ENCODE results near the gene DNAJC5G. TPM values are rescaled to one million over a fixed set of nuclear protein-coding genes. Genes with fewer than 3 reads are reported as not detected.

The DNAJC5G gene
- total and polyA plus RNA-seq, 2 experiments from 2014 or later, result not detected

DNA sequence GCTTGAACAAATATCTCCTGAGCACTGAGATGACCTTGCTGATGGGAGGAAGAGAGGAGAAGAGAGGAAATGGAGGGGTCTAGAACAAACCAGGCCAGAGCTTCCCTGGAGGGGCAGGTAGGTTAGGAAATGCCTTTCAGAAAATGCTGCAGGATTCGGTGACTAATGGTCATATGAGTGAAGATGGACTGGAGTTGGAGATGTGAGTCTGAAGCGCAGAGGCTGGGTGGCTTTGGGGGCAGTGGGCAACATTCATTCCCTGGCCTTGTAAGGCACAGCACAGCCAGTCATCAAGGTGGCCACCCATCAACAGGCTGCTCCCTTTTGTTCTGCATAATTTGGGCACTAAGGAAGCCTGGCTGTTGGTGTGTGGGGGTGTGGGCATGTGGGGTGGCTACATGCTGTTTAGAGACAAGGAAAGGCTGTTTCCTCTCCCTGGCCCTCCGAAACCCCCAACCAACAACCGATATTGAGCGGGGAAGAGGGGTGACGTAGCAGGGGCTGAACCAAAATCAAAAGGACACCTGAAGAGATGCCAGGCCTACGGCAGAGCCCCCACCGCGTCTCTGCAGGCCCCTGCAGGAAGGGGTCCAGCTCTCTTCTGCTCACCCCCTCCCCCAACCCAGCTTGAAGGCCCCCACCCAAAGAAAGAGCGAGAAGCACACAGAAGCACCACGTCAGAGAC is 13.8 kb upstream of the DNAJC5G start:
- Histone ChIP-seq H3F3A (ENCODE audit: insufficient read depth) (no peaks in the 10 kb centered on the region), H3K9me3 (ENCODE audit: low read depth) (no peaks in the 10 kb centered on the region), H3K27me3 (replicated peaks; ENCODE audit: insufficient read depth) (peaks cover 70% of the 10 kb centered on the region), H3K4me2 (ENCODE audit: unreplicated experiment) (no peak overlapping the region), H3K4me1 (ENCODE audit: insufficient read depth) (no peaks in the 10 kb centered on the region), H3K9ac (no peak overlapping the region), H3K9me2 (ENCODE audit: insufficient read depth) (no peaks in the 10 kb centered on the region), H4K20me1 (ENCODE audit: insufficient read depth) (no peaks in the 10 kb centered on the region), H3K79me2 (ENCODE audit: insufficient read depth) (no peaks in the 10 kb centered on the region), H3K4me3 (no peak overlapping the region), H2AFZ (no peak overlapping the region), H3K36me3 (ENCODE audit: low read depth) (no peaks in the 10 kb centered on the region), H3K27ac (no peak overlapping the region)
- DNase-seq, result no peak
- TF ChIP-seq EZH2phosphoT487 (IDR thresholded peaks at IDR 0.05; ENCODE audit: insufficient read depth, low read depth), result no peak
- peak; percentile 90 for TF ChIP-seq EZH2 (IDR thresholded peaks at IDR 0.05; ENCODE audit: insufficient read depth, poor library complexity, severe bottlenecking)
- WGBS, 2 experiments (ENCODE audit: low coverage in 1 of 2, low lambda C conversion rate in 2 of 2, missing lambda C conversion rate in 2 of 2), result 28 to 30% methylated on average over 11 of the region's 11 CpGs
- in situ Hi-C loops (cut with MboI), result no loop called here

GRCh38 chr2:27261926-27262298 is 13.3 kb upstream of the DNAJC5G start:
- no peak for TF ChIP-seq EZH2 (IDR thresholded peaks at IDR 0.05; ENCODE audit: insufficient read depth, poor library complexity, severe bottlenecking)
- Histone ChIP-seq H3K36me3 (ENCODE audit: low read depth) (no peaks in the 10 kb centered on the region), H3K9me2 (ENCODE audit: insufficient read depth) (no peaks in the 10 kb centered on the region), H3F3A (ENCODE audit: insufficient read depth) (no peaks in the 10 kb centered on the region), H3K9me3 (ENCODE audit: low read depth) (no peaks in the 10 kb centered on the region), H3K9ac (no peak overlapping the region), H3K27me3 (replicated peaks; ENCODE audit: insufficient read depth) (peaks cover 72% of the 10 kb centered on the region), H2AFZ (no peak overlapping the region), H3K4me3 (no peak overlapping the region), H3K4me1 (ENCODE audit: insufficient read depth) (no peaks in the 10 kb centered on the region), H3K4me2 (ENCODE audit: unreplicated experiment) (no peak overlapping the region), H3K79me2 (ENCODE audit: insufficient read depth) (no peaks in the 10 kb centered on the region), H3K27ac (no peak overlapping the region), H4K20me1 (ENCODE audit: insufficient read depth) (no peaks in the 10 kb centered on the region)
- in situ Hi-C loops (cut with MboI), result no loop called here
- no peak for DNase-seq
- WGBS, 2 experiments (ENCODE audit: low coverage in 1 of 2, low lambda C conversion rate in 2 of 2, missing lambda C conversion rate in 2 of 2), result 2 to 5% methylated on average over 7 to 10 of the region's 40 CpGs

DNA sequence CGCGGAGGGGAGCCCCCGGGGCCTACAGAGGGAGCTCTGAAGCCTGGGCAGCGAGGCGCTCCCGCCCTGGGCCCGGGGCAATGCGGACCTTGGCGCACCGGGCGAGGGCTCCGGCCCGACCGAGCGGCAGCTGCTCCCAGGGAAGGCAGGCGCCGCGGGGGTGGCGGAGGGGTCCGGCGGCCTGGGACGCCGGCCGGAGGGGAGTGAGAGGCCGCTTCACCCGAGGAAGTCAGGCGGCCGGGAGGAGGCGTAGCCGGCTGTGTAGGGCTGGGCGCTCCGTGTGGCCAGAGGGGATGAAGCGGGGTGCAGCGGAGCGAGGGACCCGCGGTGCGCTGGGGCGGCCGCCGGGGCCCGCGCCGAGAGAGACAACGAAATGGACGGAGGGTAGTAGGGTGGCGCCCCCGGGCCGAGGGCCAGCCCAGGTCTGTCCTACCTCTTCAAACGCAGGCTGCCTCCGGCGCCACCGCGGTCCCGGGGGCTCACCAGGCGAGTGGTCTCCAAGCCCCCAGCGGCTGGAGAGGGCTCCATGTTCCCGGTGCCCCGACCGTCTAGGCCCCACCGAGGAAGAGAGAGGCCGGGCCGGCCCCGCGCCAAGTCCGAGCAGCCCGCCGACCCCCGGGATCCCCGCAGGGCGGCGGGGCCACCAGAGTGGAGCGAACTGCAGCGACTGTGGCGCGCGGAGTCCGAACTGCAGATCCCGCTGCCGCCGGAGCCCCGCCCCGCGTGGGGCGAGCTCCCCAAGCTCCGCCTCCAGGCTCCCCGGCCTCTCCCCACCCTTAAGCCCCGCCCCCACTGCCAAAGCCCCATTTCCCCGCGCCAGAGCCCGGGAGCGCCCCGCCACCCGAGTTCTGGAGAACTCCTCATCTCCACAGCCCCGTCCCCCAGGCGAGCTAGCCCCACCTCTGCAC is 12.6 kb upstream of the DNAJC5G start, which contains the start of gene SLC30A3:
TSS of gene SLC30A3 (minus strand) at position 669 of the 908 bp plus-strand sequence. CDS start at position 528, 141 bp downstream.
- Histone ChIP-seq H4K20me1 (ENCODE audit: insufficient read depth) (no peaks in the 10 kb centered on the region), H3K9me3 (ENCODE audit: low read depth) (no peaks in the 10 kb centered on the region), H3K4me1 (ENCODE audit: insufficient read depth) (no peaks in the 10 kb centered on the region), H2AFZ (peak within 1 kb of the TSS; percentile 47), H3K79me2 (ENCODE audit: insufficient read depth) (no peaks in the 10 kb centered on the region), H3K27ac (no peak within 1 kb of the TSS), H3K36me3 (ENCODE audit: low read depth) (no peaks in the 10 kb centered on the region), H3K9me2 (ENCODE audit: insufficient read depth) (no peaks in the 10 kb centered on the region), H3K27me3 (replicated peaks; ENCODE audit: insufficient read depth) (peaks cover 72% of the 10 kb centered on the region), H3K4me2 (ENCODE audit: unreplicated experiment) (peak within 1 kb of the TSS; percentile 39), H3K4me3 (peak within 1 kb of the TSS; percentile 31), H3F3A (ENCODE audit: insufficient read depth) (no peaks in the 10 kb centered on the region), H3K9ac (no peak within 1 kb of the TSS)
- DNase-seq, result peak; percentile 69
- 3 to 4% methylated on average over 41 to 80 of the region's 96 CpGs for WGBS, 2 experiments (ENCODE audit: low coverage in 1 of 2, low lambda C conversion rate in 2 of 2, missing lambda C conversion rate in 2 of 2)
- in situ Hi-C loops (cut with MboI), result no loop called here
- peak; percentile 84; the same call in 1 of the 2 replicates for TF ChIP-seq EZH2phosphoT487 (IDR thresholded peaks at IDR 0.05; ENCODE audit: insufficient read depth, low read depth)
- TF ChIP-seq EZH2 (IDR thresholded peaks at IDR 0.05; ENCODE audit: insufficient read depth, poor library complexity, severe bottlenecking), result peak; percentile 46

DNA sequence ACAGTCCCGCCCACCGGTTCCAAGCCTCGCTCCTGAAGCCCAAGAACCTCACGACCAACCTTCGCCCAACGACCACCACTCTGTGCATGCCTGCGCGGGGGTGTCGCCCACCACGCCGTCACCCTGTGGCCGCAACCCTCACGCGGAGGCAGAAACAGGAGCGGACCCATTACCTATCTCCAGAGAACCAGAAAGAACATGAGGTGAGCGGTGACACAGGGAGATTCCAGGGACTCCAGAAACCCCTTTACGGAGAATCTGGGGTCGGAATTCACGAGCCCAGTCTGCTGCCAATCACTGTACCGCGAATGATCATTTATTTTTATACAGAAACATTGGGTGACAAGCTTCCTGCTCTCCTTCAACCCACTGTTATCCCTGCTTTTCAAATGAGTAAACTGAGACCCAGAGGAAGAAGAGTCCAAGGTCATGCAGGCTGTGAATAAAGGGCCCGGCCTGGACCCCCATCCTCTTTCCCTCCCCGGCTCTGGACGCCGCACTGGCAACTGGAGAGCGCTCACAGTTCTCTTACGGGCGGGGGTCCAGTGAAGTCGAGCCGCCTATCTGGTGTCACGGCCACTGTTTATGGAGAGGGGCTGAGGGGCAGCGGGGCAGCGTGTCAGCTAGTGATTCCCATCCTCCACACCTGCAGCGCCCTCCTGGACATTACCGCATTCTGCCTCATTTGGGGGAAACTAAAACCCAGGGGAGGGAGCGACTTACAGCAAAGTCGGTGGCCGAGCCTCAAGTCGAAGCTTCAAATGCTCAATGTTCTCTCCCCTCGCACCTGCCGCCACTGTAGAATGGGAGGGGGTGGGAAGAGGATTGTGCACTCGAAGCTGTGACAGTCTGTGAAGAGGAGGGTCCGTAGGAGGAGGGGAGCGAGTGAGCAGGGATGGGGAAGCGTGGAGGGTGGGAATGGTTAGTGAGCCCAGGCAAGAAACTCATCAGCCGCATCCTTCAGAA is 11.7 kb upstream of the DNAJC5G start:
- Histone ChIP-seq H3K9me3 (ENCODE audit: low read depth) (no peaks in the 10 kb centered on the region), H3K9me2 (ENCODE audit: insufficient read depth) (no peaks in the 10 kb centered on the region), H3F3A (ENCODE audit: insufficient read depth) (no peaks in the 10 kb centered on the region), H3K27me3 (replicated peaks; ENCODE audit: insufficient read depth) (peaks cover 78% of the 10 kb centered on the region), H3K36me3 (ENCODE audit: low read depth) (no peaks in the 10 kb centered on the region), H3K27ac (no peak overlapping the region), H4K20me1 (ENCODE audit: insufficient read depth) (no peaks in the 10 kb centered on the region), H3K4me3 (peak overlapping the region; percentile 31), H3K9ac (no peak overlapping the region), H3K4me1 (ENCODE audit: insufficient read depth) (no peaks in the 10 kb centered on the region), H3K79me2 (ENCODE audit: insufficient read depth) (no peaks in the 10 kb centered on the region), H3K4me2 (ENCODE audit: unreplicated experiment) (peak overlapping the region; percentile 39), H2AFZ (peak overlapping the region; percentile 47; the same call in 1 of the 2 replicates)
- no peak for DNase-seq
- in situ Hi-C loops (cut with MboI), result no loop called here
- WGBS, 2 experiments (ENCODE audit: low coverage in 1 of 2, low lambda C conversion rate in 2 of 2, missing lambda C conversion rate in 2 of 2), result 5 to 6% methylated on average over 46 of the region's 46 CpGs
- TF ChIP-seq EZH2phosphoT487 (IDR thresholded peaks at IDR 0.05; ENCODE audit: insufficient read depth, low read depth) (peak; percentile 72; the same call in 1 of the 2 replicates), EZH2 (IDR thresholded peaks at IDR 0.05; ENCODE audit: insufficient read depth, poor library complexity, severe bottlenecking) (peak; percentile 30)

Measured in GM23248 (cell line).